G401.6 (cell line): Measurements from ENCODE around the gene CTNNA2.

ENCODE experiments used
- FAIRE-seq: peaks from 2 replicates; lab custom pipeline; 2012; peaks lifted over from hg19 to GRCh38; lab: Jason Lieb, UNC

Gene CTNNA2

DNA sequence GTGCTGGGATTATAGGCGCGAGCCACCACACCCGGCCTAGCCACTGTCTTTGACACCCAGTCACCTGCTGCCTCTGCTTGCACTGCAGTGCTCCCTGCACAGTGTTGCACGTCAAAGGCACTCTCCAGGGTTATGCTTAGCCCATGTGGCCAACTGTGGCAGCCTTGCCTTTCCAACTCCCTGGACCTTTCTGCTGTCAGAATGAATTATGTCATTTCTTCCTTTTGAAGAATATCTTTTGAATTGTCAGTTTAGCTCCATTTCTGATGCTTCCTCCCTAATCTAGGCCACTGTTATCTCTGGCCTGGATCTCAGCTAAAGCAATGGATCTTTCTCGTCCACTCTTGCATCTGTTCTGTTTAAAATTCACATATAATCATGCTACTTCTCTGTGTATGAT is 821.0 kb downstream of the CTNNA2 start:
- no peak for FAIRE-seq

DNA sequence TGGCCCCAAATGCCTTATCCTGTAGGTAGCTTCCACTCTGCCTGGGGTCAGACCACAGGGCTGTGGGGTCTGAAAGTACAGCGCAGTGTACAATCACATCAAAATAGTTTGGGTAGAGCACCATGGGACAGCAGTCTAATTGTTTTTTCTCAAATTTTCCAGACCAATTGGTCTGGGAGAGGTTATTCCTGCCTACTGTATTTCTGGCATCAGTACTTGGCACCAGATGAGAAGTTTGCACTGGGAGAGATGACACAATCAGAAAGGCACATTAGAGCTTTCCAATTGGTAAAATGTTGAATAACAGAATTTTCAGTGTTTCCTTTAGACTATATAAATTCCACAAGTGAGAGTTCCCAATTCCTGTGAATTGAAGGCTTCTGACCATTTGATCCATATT is 822.6 kb downstream of the CTNNA2 start:
- FAIRE-seq: no peak

DNA sequence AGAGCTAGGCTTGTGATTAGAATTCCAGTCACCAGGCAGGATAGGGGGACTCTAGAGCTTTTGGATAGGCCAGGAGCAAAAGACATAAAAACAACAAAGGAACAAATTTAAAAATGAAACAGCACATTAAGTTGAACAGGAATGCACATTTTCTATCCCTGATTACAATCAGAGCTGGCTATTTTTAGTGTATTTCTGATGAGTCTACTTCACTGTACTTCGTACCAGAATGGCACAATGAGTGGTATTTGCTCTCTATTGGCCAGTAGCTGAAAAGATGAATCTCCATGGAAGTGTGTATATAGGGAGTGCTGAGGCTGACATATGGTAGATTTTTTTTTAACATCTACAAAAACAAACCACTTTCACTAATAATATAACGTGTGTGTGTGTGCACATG is 825.9 kb downstream of the CTNNA2 start:
- FAIRE-seq: no peak

DNA sequence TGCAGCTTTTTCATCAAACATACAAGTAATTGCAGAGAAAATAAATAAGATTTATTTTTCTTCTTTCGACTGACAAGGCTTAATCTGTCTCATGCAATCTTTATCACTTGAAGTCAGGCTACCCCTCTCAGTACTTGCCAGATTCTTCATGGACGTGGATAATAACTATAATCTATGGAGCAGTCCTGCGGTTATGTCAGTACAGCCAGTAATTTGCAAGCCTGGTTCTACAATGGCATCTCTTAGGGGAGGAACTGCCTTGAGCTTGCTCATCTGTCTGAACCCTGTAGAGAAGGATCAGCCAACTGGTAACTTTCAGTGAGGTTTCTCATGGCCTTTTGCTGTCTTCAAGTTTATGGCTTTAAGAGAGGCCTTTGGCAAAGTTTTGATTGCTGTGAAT is 827.2 kb downstream of the CTNNA2 start:
- FAIRE-seq: no peak

DNA sequence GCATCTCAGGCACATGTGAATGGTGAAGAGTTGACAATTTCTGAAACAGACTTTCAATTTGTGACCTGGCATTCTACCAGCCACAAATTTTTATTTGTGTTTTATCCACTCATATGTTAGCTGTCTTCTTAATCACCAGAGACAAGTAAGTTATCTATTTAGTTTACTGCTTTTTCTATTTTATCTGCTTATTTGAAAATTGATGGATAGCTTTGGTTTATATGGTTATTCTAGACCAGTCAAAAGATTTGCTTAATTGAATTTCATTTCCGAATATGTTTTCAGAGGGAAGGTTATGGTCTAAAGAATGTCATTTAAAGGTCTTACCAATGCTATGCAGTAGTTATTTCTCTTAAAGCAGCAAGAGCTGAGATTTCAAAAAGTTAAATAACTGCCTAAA is 835.2 kb downstream of the CTNNA2 start:
- FAIRE-seq: no peak

DNA sequence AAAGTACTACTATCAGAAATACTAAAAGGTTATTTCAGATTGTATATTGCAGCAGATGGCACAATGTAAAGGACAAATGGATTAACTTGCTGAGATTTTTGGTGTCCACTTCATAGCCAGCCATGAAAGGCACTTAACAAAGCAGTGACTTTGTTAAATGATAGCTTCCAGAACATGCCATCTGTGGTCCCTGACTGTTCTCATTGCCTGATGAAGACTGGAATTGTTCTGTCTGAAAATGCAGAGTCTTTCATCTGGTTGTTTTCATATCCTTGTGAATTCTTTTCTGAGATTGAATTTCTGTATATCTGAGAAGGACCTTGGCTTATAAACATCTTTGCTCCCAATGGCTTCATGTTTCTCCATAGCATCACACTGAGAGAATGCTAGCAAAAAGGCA is 836.1 kb downstream of the CTNNA2 start:
- FAIRE-seq: no peak

DNA sequence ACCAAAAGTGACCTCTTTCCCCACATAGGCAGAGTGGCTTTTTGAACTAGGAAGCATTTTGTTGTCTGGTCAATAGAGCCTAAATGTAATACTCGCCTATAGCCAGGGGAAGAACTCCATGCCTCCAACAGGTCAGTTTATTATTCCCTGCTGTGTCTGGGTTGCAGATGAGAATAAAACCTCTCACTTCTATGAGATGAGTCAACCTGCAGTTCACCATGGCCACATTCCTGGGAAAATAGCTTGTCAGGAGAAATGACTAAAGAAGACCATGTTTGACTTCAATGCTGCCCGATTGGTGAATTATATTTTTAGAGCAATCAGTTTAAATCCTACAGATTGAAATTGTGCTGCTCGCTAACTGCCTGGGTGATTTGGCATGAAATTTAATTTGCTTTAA is 838.4 kb downstream of the CTNNA2 start:
- no peak for FAIRE-seq

DNA sequence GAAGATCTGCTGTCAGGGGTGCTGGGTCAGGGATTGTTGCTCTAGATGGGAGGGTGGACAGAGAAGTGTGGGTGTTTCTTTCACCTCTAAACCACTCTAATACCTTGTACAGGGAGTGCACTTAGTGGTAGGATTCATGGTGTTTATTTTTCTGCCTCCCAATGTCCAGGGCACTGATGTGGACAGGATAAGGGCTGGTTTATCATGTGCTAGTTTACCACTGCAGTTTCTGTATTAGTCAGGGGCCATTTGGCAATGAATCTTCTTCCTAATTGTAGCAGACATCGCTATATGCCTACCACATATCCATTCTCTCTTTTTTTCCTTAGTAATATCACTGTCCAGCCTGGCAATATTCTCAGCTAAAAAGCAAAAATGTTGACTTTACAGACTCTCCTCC is 842.0 kb downstream of the CTNNA2 start:
- FAIRE-seq: no peak

DNA sequence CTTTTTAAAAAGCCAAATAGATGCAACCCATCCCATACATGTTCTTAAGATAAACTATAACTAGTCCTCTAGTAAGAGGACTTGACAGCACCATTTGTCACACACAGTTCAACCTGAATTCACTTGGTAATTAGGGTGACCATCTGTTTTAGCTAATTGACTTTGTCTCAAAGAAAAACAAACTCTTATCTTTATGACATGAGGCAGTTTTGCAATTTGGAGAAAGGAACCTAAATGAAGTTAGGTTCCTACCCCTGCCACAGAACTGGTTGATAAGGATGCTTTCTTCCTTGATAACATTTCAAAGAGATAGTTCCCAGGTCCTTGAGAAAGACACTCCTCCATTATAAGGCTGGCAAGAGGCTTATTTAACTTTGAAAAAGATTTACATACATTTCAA is 849.1 kb downstream of the CTNNA2 start:
- no peak for FAIRE-seq

DNA sequence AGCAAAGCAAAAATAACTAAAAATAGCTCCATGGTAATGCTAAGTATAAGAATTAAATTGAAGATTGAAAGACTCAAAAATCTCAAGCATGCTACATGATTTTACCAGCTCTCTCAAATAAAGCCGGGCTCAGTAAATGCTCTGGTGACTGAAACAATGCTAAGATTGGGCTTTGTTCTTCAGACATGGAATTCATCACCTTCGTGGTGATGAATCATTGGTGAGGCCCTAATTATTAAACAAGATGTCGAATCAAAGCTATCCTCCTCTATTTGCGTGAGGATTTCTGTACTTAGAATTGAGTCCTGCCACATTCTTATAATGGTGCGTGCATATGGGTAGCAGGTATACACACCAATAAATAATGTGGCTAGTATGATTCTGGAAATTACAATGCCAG is 850.5 kb downstream of the CTNNA2 start:
- no peak for FAIRE-seq

DNA sequence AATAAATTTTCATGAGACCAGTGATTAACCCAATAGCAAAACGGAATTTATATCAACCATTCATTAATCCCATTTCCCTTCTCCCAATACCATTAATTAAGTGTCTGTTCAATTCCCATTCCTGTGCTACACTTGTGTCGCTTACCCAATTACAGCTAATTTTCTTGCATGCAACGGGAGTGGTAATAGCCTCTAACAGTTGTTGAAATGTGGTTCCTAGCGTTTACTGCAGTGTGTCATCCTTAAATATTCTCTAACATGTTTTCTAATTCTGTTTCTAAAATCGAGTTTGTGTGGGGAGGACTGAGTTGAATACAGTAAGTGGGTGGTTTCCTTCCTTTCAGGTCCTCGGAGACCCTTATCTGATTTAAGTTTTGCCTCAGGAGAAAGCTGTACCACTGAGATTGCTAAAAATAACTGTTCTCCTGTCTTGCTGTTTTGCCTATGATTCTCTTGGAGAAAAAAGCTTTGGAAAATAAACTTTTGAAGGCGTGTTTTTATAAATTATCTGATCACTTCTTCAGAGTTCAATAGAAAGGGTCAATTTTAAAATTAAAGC is 851.0 kb downstream of the CTNNA2 start:
- FAIRE-seq: no peak

DNA sequence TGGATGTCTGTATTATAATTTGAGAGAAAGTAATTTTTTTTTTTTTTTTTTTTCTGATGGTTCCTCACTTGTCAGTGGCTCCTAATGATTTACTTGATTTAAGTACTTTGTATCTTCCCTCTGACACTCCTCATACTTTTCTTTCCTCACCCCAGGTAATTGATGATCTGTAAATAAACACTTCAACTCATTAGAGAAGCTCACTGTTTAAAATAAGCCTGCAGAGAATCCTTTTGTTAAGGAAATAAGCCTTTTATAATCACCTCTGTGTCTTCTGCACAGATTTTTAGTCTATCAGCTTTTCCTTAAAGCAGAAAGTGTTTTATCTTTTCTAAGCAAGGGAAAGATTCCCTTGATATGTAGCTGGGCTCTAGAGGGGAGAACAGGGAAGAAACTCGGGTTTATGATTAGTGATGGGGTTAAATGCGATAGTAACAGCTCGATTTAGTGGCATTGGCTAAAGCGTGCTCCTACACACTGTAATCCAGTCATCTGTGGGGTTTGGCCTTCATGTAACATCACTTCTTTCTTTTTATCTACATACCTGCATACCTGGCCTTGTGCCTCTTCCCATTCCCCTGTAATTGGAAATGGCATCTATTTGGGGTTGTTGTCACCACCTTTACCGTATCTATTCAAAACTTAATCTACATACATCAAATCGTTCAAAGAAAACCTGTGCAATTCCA is 851.8 kb downstream of the CTNNA2 start:
- FAIRE-seq: no peak

DNA sequence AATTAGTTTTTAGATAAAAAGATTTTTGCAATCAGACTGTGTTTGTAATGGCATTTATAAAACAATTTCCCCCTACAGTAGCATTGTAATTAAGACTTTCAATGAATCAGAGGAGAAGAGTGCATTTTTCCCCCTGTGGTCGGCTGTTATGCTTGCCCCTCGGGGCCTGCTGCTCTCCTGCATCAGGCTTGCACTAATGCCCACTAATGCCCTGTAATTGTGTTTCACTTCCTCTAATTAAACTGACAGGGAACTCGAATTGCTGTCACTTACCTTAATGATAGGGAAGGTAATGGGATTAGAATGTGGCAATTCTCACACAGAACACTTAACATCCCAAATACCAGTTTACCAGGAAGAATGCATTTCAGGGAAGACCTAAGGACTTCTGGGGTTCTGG is 852.9 kb downstream of the CTNNA2 start:
- no peak for FAIRE-seq

DNA sequence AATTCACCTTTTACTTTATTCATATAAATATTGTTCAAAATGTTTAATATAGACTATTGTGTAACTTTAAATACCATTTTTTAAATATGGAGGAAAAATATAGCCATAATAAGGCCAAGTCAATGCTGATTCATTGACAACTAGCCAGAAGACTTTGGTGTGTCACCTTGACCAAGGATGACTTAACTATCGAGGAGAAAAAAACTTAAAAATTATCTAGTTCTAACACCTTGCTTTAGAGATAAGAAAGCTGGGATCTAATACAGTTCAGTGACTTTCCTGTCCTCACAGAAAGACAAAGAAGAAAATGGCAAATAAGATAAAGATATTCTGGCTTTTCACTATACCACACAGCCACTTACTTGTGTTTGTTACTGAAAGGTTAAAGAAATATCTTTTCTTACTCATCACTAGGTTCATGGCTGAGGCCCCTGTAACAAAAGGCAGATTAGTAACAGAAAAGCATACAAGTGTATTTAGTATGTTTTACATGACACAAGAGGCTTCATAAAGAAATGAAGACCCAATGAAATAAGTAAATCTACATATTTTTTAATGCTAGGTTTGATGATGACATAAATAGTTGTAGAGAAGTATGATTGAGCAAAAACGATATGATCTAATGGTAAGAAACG is 857.6 kb downstream of the CTNNA2 start:
- no peak for FAIRE-seq

DNA sequence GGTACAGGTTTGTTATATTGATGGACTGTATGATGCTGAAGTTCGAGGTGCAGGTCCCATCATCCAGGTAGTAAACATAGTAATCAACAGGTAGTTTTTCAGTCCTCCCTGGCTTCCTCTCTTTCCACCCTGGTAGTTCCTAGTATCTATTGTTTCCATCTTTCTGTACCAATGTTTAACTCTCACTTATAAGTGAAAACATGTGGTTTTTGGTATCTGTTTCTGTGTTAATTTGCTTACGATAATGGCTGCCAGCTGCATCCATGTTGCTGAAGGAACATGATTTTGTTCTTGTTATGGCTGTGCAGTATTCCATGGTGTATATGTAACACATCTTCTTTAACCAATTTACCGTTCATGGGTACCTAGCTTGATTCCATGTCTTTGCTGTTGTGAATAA is 861.3 kb downstream of the CTNNA2 start:
- FAIRE-seq: no peak

DNA sequence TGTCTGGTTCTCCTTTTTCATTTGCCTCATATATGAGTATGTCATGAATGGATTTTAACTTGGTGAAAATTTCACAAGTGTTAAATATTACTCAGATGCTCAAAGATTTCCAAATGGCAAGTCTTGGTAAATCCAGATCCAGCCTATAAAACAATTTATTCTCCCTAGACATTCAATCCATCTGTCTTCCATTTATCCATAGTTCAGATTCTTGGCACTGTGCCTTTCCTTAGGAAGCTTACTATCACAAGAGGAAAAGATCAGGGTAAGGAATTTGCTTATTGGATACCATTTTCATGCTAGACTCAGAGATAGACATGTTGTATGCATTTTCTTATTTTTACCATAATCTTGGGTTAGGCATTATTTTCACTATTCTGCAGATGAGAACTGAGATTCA is 864.2 kb downstream of the CTNNA2 start:
- FAIRE-seq: no peak

DNA sequence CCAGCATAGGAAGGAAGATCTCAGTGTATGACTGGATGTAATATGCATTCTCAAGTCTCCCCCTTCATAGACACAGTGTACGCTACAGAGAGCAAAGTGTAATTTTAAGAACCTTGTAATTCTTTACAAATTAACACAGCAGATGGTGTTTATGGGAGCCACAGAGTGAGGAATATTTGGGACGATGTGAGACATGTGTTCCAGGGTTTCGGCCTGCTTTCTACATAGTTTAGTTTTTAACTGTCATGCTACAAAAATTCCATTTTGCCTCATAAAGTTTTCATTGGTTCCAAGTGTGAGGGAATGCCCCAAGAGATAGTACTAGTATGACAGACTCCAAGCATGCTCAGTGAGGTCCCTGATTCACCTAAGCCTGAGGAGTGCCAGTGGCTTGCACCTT is 867.9 kb downstream of the CTNNA2 start:
- FAIRE-seq: no peak

DNA sequence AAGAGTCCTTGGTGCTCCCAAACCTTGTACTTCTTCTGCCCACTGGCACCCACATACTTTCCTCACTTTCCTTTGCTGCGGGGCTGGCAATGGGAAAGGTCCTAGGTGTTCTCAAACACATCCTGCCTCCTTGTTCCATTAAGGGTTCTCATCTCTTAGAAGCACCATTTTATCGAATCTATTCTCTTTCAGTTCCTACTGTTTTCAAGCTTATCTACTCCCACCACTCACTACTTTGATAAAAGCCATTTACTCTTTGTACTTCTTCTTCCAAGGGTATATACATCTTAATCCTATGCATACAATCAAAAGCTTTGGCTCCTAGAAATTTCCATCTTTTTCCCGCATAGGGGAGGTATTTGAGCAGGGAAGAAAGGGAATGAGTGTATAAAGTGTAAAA is 868.8 kb downstream of the CTNNA2 start:
- no peak for FAIRE-seq

DNA sequence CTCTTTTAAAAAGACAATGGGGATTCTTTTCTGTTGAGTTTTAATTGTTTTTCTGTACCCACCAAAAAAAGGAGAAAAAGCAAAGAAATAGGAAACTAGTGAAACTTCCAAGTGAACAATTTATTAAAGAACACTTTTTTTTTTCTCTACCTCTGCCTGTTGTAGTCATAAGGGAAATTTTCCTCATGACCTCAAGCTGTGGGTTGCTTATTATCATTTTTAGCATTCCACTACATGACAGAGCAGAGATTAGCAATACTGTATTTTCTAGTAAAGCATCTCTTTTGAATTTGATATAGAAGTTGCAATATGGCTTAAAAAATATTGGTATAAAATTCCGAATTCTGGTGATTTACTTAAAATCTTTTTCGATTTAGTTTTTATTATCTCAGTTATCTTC is 879.6 kb downstream of the CTNNA2 start:
- no peak for FAIRE-seq

DNA sequence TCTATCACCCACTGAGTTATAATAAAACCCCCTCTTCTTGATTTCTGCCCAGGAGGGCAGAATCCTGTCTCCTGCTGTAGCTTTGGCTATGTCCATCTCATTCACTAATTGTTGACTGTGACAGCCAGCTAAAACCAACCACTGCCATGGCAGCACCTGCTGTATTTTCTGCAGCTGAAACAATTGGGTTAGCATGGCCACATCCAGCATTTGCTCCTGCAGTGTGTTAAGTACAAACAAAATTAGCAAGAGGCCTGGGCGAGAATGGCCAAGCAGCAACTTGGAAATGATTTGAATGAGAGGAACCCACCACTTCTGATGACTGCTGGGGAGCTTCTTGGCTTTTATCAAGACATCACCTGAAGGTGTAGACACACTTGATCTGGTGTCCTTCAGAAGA is 881.1 kb downstream of the CTNNA2 start:
- no peak for FAIRE-seq

DNA sequence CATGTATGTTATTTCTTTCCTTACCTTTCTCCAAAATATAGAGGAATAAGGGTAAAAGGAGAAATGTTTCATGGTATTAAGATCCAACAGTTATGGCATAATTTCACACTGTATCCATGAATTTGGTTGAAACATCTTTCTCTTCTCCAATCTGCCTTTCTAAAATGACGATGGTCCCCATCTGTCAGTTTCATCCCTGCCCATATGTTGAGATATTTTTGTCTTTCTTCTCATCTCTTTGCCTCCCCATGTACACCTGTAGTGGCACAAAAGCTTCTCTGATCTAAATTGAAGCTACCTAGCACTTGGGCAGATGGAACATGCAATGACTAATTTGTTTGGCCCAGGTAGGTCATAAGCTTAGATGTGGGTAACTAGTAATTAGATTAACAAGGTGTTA is 882.4 kb downstream of the CTNNA2 start:
- FAIRE-seq: no peak

DNA sequence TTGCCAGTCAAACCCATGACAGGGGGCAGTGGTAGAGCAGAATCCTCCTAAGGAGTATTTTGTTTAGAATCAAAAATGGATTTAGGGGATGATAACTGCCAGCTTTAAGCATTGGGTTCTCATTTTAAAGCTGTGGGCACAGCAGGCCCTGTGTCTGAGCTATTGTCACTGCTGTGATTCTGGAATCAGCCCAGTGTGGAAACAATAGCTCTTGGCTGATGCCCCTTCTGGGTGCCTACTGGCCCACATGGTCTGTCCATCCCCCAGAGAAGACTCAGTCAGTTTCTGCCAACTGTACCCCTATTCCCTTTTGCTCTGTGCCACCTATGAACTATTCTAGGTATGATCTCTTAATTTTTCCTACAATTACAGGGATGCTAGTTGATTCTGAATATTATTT is 883.4 kb downstream of the CTNNA2 start:
- no peak for FAIRE-seq

DNA sequence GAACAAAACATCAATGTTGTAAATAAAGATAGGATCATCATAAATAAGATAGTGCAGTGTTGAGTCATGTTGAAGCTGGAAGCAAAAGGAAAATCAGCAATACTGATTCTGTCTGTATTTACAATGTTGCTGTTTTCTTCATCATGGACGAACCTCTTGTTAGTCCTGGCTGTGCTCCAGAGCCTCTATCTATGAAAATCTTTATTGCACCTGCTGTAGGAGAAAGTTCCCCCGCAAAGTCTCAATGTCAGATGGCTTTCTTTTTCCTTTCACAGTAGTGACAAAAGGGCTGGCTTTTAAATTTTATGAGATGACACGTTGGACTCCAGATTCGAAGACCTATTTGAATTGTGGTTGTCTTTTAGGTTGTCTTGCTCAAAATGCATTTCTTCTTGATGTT is 890.2 kb downstream of the CTNNA2 start:
- no peak for FAIRE-seq

DNA sequence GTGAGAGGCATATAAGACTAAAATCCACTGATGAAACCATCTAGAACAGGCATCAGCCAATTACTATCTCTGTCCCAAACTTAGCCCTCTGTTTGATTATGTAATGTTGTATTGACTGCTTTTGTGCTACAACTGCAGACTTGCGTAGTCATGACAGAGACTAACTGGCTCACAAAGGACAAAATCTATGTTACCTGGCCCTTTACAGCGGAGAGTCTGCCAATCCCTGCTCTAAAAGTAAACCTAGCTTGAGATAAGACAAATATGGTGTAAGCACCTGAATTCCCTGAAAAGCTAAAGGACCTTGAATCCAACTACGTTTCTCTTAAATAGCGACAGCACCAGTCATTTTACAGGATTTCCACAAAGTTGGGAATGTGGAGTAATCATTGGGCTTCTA is 894.5 kb downstream of the CTNNA2 start:
- FAIRE-seq: no peak
